WTC11 (cell line): ENCODE data around the gene TBC1D22A. TPM values are rescaled to one million over a fixed set of nuclear protein-coding genes. Genes with fewer than 3 reads are reported as not detected.

Experiments
- ATAC-seq: fragments of 200-7000 bp; cut with Tn5 transposase; 2 replicates; pipeline ENCODE4 v1.10.0; 2021; ENCODE audit warnings: mild to moderate bottlenecking, moderate library complexity
- CTCF ChIA-PET: fragments of 300-600 bp; sonication (Branson Sonifier 250); formaldehyde crosslinking; loops from one replicate; lab custom pipeline; 2021; ENCODE audit warnings: antibody characterized with exemption; lab: Charles Lee
- POLR2A ChIA-PET: fragments of 350-600 bp; sonication (Branson Sonifier 250); formaldehyde crosslinking; loops from one replicate; lab custom pipeline; 2021; ENCODE audit warnings: antibody characterized with exemption; lab: Charles Lee
- DNase-seq: peaks from one replicate; pipeline ENCODE4 v3.0.0; 2021; ENCODE audit warnings: low spot score
- H3K27ac Mint-ChIP-seq: 2 replicates; pipeline ENCODE4 v1.8.0; 2021; ENCODE audit warnings: mixed read lengths
- H3K27me3 Mint-ChIP-seq: 2 replicates; pipeline ENCODE4 v1.8.0; 2021; ENCODE audit warnings: low read depth, mild to moderate bottlenecking, moderate library complexity, mixed read lengths
- H3K36me3 Mint-ChIP-seq: 2 replicates; pipeline ENCODE4 v1.8.0; 2021; ENCODE audit warnings: mixed read lengths
- H3K4me1 Mint-ChIP-seq: 2 replicates; pipeline ENCODE4 v1.8.0; 2022; ENCODE audit warnings: mixed read lengths
- H3K4me3 Mint-ChIP-seq: 2 replicates; pipeline ENCODE4 v1.8.0; 2021; ENCODE audit warnings: mild to moderate bottlenecking, moderate library complexity, mixed read lengths
- H3K9me3 Mint-ChIP-seq: 2 replicates; pipeline ENCODE4 v1.8.0; 2021; ENCODE audit warnings: mixed read lengths
- ARID4B ChIP-seq: sonication (generic); formaldehyde crosslinking; IDR thresholded peaks from 2 replicates; pipeline ENCODE4 v1.8.0; 2023; ENCODE audit warnings: missing genetic modification reagents, mild to moderate bottlenecking, borderline replicate concordance
- CDX4 ChIP-seq: fragments of 250-450 bp; sonication (Bioruptor Pico); IDR thresholded peaks from 2 replicates; pipeline ENCODE4 v1.9.0; 2021; ENCODE audit warnings: moderate library complexity, mild to moderate bottlenecking, inconsistent platforms, borderline replicate concordance
- ELF4 ChIP-seq: sonication (generic); formaldehyde crosslinking; IDR thresholded peaks from 2 replicates; pipeline ENCODE4 v1.8.1; 2022; ENCODE audit warnings: low read depth, mild to moderate bottlenecking, moderate library complexity, missing genetic modification reagents
- ERG ChIP-seq: fragments of 250-450 bp; sonication (Bioruptor Pico); IDR thresholded peaks from 2 replicates; pipeline ENCODE4 v1.8.0; 2021; ENCODE audit warnings: mild to moderate bottlenecking
- FOXP1 ChIP-seq: sonication (generic); formaldehyde crosslinking; IDR thresholded peaks from 2 replicates; pipeline ENCODE4 v1.8.0; 2022; ENCODE audit warnings: missing genetic modification reagents, mild to moderate bottlenecking, moderate library complexity, borderline replicate concordance
- IRF2 ChIP-seq: sonication (generic); formaldehyde crosslinking; IDR thresholded peaks from 2 replicates; pipeline ENCODE4 v1.8.0; 2022; ENCODE audit warnings: low read depth, missing genetic modification reagents, borderline replicate concordance
- KAT7 ChIP-seq: sonication (generic); formaldehyde crosslinking; IDR thresholded peaks from 2 replicates; pipeline ENCODE4 v1.8.1; 2023; ENCODE audit warnings: missing genetic modification reagents, mild to moderate bottlenecking, borderline replicate concordance
- NFATC4 ChIP-seq: fragments of 250-450 bp; sonication (Bioruptor Pico); IDR thresholded peaks from 2 replicates; pipeline ENCODE4 v1.9.0; 2021; ENCODE audit warnings: mild to moderate bottlenecking
- NR2C2 ChIP-seq: sonication (generic); formaldehyde crosslinking; IDR thresholded peaks from 2 replicates; pipeline ENCODE4 v1.8.0; 2022; ENCODE audit warnings: mild to moderate bottlenecking, missing genetic modification reagents
- PRRX2 ChIP-seq: fragments of 250-450 bp; sonication (Bioruptor Pico); IDR thresholded peaks from 2 replicates; pipeline ENCODE4 v1.8.0; 2021; ENCODE audit warnings: mild to moderate bottlenecking
- SOX15 ChIP-seq: fragments of 250-450 bp; sonication (Bioruptor Pico); IDR thresholded peaks from 2 replicates; pipeline ENCODE4 v1.9.0; 2021; ENCODE audit warnings: mild to moderate bottlenecking
- ZNF219 ChIP-seq: sonication (generic); formaldehyde crosslinking; IDR thresholded peaks from 2 replicates; pipeline ENCODE4 v1.8.0; 2023; ENCODE audit warnings: missing genetic modification reagents, mild to moderate bottlenecking, borderline replicate concordance
- total RNA-seq: library from RNA; stranded (reverse); gene quantifications from 3 replicates; pipeline ENCODE4 v1.2.3, GENCODE V29; 2021
- TF ChIP-seq, protein P1 (sequence below): fragments of 250-450 bp; sonication (Bioruptor Pico); IDR thresholded peaks from 2 replicates; pipeline ENCODE4 v1.9.0; 2021; ENCODE audit warnings: mild to moderate bottlenecking
- TF ChIP-seq, protein P2 (sequence below): sonication (generic); formaldehyde crosslinking; IDR thresholded peaks from 2 replicates; pipeline ENCODE4 v1.8.0; 2022; ENCODE audit warnings: mild to moderate bottlenecking, missing genetic modification reagents
- TF ChIP-seq, protein P3 (sequence below): sonication (generic); formaldehyde crosslinking; conservative IDR thresholded peaks from 2 replicates; pipeline ENCODE4 v1.8.1; 2022; ENCODE audit warnings: mild to moderate bottlenecking, missing genetic modification reagents
- TF ChIP-seq, protein P4 (sequence below): sonication (generic); formaldehyde crosslinking; IDR thresholded peaks from 2 replicates; pipeline ENCODE4 v1.8.1; 2023; ENCODE audit warnings: mild to moderate bottlenecking, missing genetic modification reagents, moderate library complexity

Gene TBC1D22A
- total RNA-seq, 1 experiment from 2014 or later, result 18.1 TPM

DNA sequence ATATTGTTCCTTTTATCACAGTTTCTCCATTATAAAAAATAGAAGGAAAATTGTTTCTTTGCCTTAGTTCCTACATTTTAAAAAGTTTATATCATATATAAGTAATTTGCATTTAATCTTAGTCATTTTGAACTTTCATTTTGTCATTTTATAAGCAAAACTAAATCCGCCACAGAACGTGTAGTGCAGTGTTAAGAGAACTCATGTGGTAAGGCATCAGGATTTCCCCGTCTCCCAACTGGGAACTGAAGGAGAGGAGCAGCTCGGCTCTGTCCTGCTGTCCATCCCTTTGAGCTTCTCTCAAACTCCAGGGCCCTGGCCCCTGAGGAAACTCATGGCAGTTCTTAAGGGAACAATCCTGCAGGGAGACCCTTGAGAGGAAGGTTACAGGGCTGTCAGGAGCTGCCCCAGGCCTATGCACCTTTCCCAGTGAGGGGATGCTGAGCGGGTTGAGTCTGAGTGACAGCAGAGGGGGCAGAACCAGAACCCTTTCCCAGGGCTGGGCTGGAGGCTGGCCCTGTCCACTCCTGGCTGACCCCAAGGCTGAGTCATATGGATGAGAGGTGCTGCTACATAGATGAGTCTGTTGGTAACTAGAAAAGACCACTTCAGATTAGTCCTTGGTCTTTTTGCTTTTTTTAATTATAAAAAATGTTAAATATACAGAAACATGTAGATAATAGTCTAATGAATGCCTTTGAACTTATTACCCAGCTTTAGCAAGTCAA, 333.1 kb downstream of the TBC1D22A start:
- H3K36me3 Mint-ChIP-seq, result peaks cover 13% of the 10 kb centered on the region
- no peak overlapping the region for H3K4me3 Mint-ChIP-seq
- no peak for TF ChIP-seq ELF4 (CRISPR knock-in tag)
- TF ChIP-seq, protein P1, sequence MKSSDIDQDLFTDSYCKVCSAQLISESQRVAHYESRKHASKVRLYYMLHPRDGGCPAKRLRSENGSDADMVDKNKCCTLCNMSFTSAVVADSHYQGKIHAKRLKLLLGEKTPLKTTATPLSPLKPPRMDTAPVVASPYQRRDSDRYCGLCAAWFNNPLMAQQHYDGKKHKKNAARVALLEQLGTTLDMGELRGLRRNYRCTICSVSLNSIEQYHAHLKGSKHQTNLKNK, result no peak
- no peak for TF ChIP-seq PRRX2 (CRISPR knock-in tag)
- peaks cover 16% of the 10 kb centered on the region for H3K9me3 Mint-ChIP-seq
- peaks cover 50% of the 10 kb centered on the region for H3K4me1 Mint-ChIP-seq
- peaks cover 4% of the 10 kb centered on the region; the same call in 1 of the 2 replicates for H3K27me3 Mint-ChIP-seq
- CTCF ChIA-PET, result no interaction called here
- no peak for DNase-seq
- POLR2A ChIA-PET, result no interaction called here
- no peak overlapping the region for H3K27ac Mint-ChIP-seq
- ATAC-seq, result no peak

DNA sequence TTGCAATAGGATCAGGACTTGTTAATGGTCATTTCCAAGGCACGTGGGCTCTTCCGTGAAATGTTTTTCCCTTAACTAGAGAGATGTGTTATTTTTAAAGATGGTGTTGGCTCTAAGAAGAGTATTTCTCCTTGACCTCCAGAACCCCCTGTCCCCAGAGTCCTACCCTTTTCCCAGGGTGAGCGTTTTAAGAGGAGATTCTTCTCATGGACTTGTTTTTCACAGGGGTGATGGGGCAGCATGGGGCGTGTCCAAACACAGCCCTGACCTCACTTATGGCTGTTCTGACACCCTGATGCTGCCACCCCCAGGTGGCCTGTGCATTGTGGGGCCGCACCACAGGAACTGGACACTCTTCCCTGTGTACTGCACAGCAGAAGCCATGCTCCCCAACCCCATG, 335.7 kb downstream of the TBC1D22A start:
- TF ChIP-seq NR2C2, result no peak
- TF ChIP-seq FOXP1 (CRISPR knock-in tag), result no peak
- TF ChIP-seq, protein P2, sequence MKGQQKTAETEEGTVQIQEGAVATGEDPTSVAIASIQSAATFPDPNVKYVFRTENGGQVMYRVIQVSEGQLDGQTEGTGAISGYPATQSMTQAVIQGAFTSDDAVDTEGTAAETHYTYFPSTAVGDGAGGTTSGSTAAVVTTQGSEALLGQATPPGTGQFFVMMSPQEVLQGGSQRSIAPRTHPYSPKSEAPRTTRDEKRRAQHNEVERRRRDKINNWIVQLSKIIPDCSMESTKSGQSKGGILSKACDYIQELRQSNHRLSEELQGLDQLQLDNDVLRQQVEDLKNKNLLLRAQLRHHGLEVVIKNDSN (CRISPR knock-in tag), result no peak
- no peak for TF ChIP-seq SOX15 (CRISPR knock-in tag)
- no peak for TF ChIP-seq KAT7 (CRISPR knock-in tag)
- TF ChIP-seq, protein P3, sequence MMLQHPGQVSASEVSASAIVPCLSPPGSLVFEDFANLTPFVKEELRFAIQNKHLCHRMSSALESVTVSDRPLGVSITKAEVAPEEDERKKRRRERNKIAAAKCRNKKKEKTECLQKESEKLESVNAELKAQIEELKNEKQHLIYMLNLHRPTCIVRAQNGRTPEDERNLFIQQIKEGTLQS (CRISPR knock-in tag), result no peak
- TF ChIP-seq IRF2, result no peak
- TF ChIP-seq NFATC4 (CRISPR knock-in tag), result no peak
- TF ChIP-seq CDX4 (CRISPR knock-in tag), result no peak
- TF ChIP-seq, protein P4, sequence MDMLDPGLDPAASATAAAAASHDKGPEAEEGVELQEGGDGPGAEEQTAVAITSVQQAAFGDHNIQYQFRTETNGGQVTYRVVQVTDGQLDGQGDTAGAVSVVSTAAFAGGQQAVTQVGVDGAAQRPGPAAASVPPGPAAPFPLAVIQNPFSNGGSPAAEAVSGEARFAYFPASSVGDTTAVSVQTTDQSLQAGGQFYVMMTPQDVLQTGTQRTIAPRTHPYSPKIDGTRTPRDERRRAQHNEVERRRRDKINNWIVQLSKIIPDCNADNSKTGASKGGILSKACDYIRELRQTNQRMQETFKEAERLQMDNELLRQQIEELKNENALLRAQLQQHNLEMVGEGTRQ, result no peak
- TF ChIP-seq ERG (CRISPR knock-in tag), result no peak
- ChIA-PET CTCF (no interaction called here), POLR2A (no interaction called here)
- H3K36me3 Mint-ChIP-seq, result peaks cover 8% of the 10 kb centered on the region; the same call in 1 of the 2 replicates
- H3K27me3 Mint-ChIP-seq, result no peaks in the 10 kb centered on the region
- H3K4me1 Mint-ChIP-seq, result peaks cover 46% of the 10 kb centered on the region
- no peak for DNase-seq
- peaks cover 12% of the 10 kb centered on the region for H3K9me3 Mint-ChIP-seq
- no peak overlapping the region; the same call in 1 of the 2 replicates for H3K27ac Mint-ChIP-seq
- H3K4me3 Mint-ChIP-seq, result no peak overlapping the region
- ATAC-seq, result no peak

GRCh38 chr22:47098554-47098953, 336.1 kb downstream of the TBC1D22A start:
- Mint-ChIP-seq H3K4me1 (peaks cover 49% of the 10 kb centered on the region), H3K9me3 (peaks cover 12% of the 10 kb centered on the region)
- no peak for DNase-seq
- POLR2A ChIA-PET, result no interaction called here
- TF ChIP-seq ZNF219 (CRISPR knock-in tag), result no peak
- TF ChIP-seq ARID4B (CRISPR knock-in tag), result no peak
- TF ChIP-seq, all 79 proteins: peak for 0
- Mint-ChIP-seq H3K4me3 (no peak overlapping the region), H3K27ac (no peak overlapping the region), H3K27me3 (no peaks in the 10 kb centered on the region), H3K36me3 (peaks cover 8% of the 10 kb centered on the region; the same call in 1 of the 2 replicates)
- no peak for ATAC-seq
- CTCF ChIA-PET, result no interaction called here
